NCI-H2029 (cell line): ENCODE data around the gene AP5S1.
"Not testable (repeated sequence)": the region's sequence is repeated elsewhere in the genome, so short reads cannot be mapped to it uniquely, and the experiment has no call there.

Experiments
- DNase-seq: peaks from one replicate; lab custom pipeline; 2025; lab: John Stamatoyannopoulos, UW

The AP5S1 gene

GRCh38 chr20:3820048-3820900, at the start of gene AP5S1:
AP5S1 (plus strand) TSS chr20:3820547; CDS start chr20:3822118, 1,571 bp downstream.
- peak; percentile 95 for DNase-seq

- DNase-seq, result no peak
Observed at GRCh38 chr20:3771552-3772058, 48.7 kb upstream of the AP5S1 start.

GRCh38 chr20:3775457-3776108, 44.8 kb upstream of the AP5S1 start:
- no peak for DNase-seq

GRCh38 chr20:3777381-3777715, 43.0 kb upstream of the AP5S1 start:
- DNase-seq, result no peak

- no peak for DNase-seq
Observed at GRCh38 chr20:3777716-3778629, 42.4 kb upstream of the AP5S1 start.

GRCh38 chr20:3778976-3779375, 41.4 kb upstream of the AP5S1 start:
- no peak for DNase-seq

GRCh38 chr20:3781153-3781910, 39.0 kb upstream of the AP5S1 start, which contains the start of gene SPEF1:
SPEF1 (minus strand) TSS chr20:3781448; CDS start chr20:3781287, 161 bp downstream.
- DNase-seq, result peak; percentile 85

GRCh38 chr20:3782597-3782996, 37.8 kb upstream of the AP5S1 start:
- no peak for DNase-seq

GRCh38 chr20:3783068-3783489, 37.3 kb upstream of the AP5S1 start:
- DNase-seq, result no peak

- no peak for DNase-seq
Observed at GRCh38 chr20:3783511-3784195, 36.7 kb upstream of the AP5S1 start.

- DNase-seq, result no peak
Observed at GRCh38 chr20:3784216-3784853, 36.0 kb upstream of the AP5S1 start.

- no peak for DNase-seq
Observed at GRCh38 chr20:3784863-3785239, 35.5 kb upstream of the AP5S1 start.

GRCh38 chr20:3785240-3786125, 34.9 kb upstream of the AP5S1 start:
- DNase-seq, result peak; percentile 35

GRCh38 chr20:3786126-3786484, 34.2 kb upstream of the AP5S1 start:
- DNase-seq, result peak; percentile 35

- peak; percentile 81 for DNase-seq
Observed at GRCh38 chr20:3786665-3787323, 33.6 kb upstream of the AP5S1 start, which contains the start of gene CENPB. CENPB (minus strand) TSS chr20:3786740; CDS start chr20:3786483, 257 bp downstream.

GRCh38 chr20:3787324-3788014, 32.9 kb upstream of the AP5S1 start:
- no peak for DNase-seq

GRCh38 chr20:3788685-3789155, 31.6 kb upstream of the AP5S1 start:
- DNase-seq, result peak; percentile 32

GRCh38 chr20:3789201-3789600, 31.1 kb upstream of the AP5S1 start:
- not testable (repeated sequence) for DNase-seq
